HepG2 (cell line): ENCODE measurements around the gene COL9A2. TPM values are rescaled to one million over a fixed set of nuclear protein-coding genes. Genes with fewer than 3 reads are reported as not detected.
A peak's percentile ranks its signal among the peaks of the same experiment; 100 is the strongest.

ENCODE experiments used
- CBFB ChIP-seq: sonication (generic); formaldehyde crosslinking; IDR thresholded peaks from 2 replicates; pipeline ENCODE4 v1.4.0; 2020; ENCODE audit warnings: missing genetic modification reagents
- MTF2 ChIP-seq: sonication (generic); formaldehyde crosslinking; IDR thresholded peaks from 2 replicates; pipeline ENCODE4 v1.5.0; 2020; ENCODE audit warnings: missing genetic modification reagents, borderline replicate concordance
- NR2C2 ChIP-seq: sonication (generic); formaldehyde crosslinking; IDR thresholded peaks from 2 replicates; pipeline ENCODE4 v1.4.0; 2020; ENCODE audit warnings: missing genetic modification reagents, mild to moderate bottlenecking, moderate library complexity, borderline replicate concordance
- ZNF3 ChIP-seq: IDR thresholded peaks from 2 replicates; pipeline ENCODE4 v1.7.0; 2017; ENCODE audit warnings: inconsistent platforms
- ZNF337 ChIP-seq: sonication (generic); formaldehyde crosslinking; IDR thresholded peaks from 2 replicates; pipeline ENCODE4 v1.5.1; 2020; ENCODE audit warnings: missing genetic modification reagents, low read depth, mild to moderate bottlenecking, borderline replicate concordance
- ZNF407 ChIP-seq: sonication (generic); formaldehyde crosslinking; IDR thresholded peaks from one replicate; pipeline ENCODE4 v1.5.1; 2020; ENCODE audit warnings: mild to moderate bottlenecking, missing genetic modification reagents; ENCODE audit errors: not compliant biosample characterization
- polyA plus RNA-seq, 8 experiments: library from polyadenylated mRNA; depleted of rRNA in 3 of 8; stranded (reverse) in 7 of 8; unstranded in 1 of 8; fragments of >200 nt; fragmentation: Illumina TruSeq in 4 of 8; extraction: Trizol in 4 of 8; gene quantifications; 2 replicates each; pipeline versions ENCODE4 v1.2.1 to v1.2.3, GENCODE V29; 2011 to 2016; ENCODE audit warnings: low read depth in 4 of 8, missing spikeins in 1 of 8, mixed read lengths in 1 of 8; ENCODE audit not compliant: insufficient read depth in 1 of 8
- total RNA-seq, 5 experiments: library from RNA; depleted of rRNA; stranded (reverse); fragments of >200 nt; fragmentation: Illumina TruSeq; extraction: Trizol; gene quantifications; 2 replicates each; pipeline ENCODE4 v1.2.3, GENCODE V29; 2016; ENCODE audit warnings: low read depth in 1 of 5
- TF ChIP-seq, protein P1 (sequence below), 2 experiments: fragments of 450-650 bp in 1 of 2; sonication (generic) in 1 of 2; formaldehyde crosslinking in 1 of 2; IDR thresholded peaks; 2 replicates each; pipeline versions ENCODE4 v1.6.1 to v1.8.0; 2016 to 2022; ENCODE audit warnings: antibody characterized with exemption in 1 of 2, mild to moderate bottlenecking in 1 of 2, missing genetic modification reagents in 1 of 2
- TF ChIP-seq, protein P2 (sequence below): sonication (generic); formaldehyde crosslinking; IDR thresholded peaks from 2 replicates; pipeline ENCODE4 v1.4.0; 2020; ENCODE audit warnings: missing genetic modification reagents

Gene COL9A2
- total and polyA plus RNA-seq, 2 of the 13 experiments (the other 11 are each of a cell fraction or from before 2014, with no cell fraction given): 20.2 to 26.9 TPM

DNA sequence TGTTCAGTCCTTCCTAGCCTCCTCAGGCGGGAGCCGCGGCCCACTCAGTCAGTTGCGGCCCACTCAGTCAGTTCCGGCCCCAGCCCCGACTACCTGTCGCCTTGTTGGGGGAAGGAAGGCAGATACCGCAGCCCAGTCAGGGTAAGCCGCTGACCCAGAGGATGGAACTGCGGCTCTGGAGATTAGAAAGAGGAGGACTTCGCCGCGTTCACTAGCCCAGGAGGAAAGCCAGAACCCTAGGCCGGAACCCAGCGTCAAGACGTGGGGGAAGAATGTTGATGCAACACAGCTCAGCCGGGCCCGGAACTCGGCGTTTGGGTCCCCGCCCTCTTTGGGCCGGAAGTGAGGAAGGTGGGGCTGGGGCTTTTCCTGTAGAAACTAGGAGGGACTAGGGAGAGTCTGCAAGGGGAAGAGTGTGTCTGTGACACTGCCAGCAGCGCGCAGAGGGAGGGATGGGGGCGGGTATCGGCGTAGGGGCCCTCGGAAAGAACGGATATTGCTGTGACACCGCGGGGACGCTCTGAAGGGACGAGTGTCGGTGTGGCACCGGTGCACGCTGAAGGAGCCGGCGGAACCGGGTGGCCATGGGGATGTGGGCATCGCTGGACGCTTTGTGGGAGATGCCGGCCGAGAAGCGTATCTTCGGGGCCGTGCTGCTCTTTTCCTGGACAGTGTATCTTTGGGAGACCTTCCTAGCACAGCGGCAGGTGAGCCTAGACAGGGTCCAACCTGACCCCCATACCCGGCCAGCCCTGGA lies 59.2 kb downstream of the COL9A2 start, which contains the start of gene ZMPSTE24 (continued):
- peak; percentile 89 for TF ChIP-seq ZNF407
- no peak for TF ChIP-seq MTF2 (CRISPR knock-in tag)
- TF ChIP-seq, protein P1, sequence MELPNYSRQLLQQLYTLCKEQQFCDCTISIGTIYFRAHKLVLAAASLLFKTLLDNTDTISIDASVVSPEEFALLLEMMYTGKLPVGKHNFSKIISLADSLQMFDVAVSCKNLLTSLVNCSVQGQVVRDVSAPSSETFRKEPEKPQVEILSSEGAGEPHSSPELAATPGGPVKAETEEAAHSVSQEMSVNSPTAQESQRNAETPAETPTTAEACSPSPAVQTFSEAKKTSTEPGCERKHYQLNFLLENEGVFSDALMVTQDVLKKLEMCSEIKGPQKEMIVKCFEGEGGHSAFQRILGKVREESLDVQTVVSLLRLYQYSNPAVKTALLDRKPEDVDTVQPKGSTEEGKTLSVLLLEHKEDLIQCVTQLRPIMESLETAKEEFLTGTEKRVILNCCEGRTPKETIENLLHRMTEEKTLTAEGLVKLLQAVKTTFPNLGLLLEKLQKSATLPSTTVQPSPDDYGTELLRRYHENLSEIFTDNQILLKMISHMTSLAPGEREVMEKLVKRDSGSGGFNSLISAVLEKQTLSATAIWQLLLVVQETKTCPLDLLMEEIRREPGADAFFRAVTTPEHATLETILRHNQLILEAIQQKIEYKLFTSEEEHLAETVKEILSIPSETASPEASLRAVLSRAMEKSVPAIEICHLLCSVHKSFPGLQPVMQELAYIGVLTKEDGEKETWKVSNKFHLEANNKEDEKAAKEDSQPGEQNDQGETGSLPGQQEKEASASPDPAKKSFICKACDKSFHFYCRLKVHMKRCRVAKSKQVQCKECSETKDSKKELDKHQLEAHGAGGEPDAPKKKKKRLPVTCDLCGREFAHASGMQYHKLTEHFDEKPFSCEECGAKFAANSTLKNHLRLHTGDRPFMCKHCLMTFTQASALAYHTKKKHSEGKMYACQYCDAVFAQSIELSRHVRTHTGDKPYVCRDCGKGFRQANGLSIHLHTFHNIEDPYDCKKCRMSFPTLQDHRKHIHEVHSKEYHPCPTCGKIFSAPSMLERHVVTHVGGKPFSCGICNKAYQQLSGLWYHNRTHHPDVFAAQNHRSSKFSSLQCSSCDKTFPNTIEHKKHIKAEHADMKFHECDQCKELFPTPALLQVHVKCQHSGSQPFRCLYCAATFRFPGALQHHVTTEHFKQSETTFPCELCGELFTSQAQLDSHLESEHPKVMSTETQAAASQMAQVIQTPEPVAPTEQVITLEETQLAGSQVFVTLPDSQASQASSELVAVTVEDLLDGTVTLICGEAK (IDR thresholded peaks at IDR 0.05): peak; percentile 96
- TF ChIP-seq, protein P1 (CRISPR knock-in tag; IDR thresholded peaks at IDR 0.05): peak; percentile 91; the same call in 1 of the 2 replicates
- TF ChIP-seq NR2C2: peak; percentile 83
- TF ChIP-seq, protein P2, sequence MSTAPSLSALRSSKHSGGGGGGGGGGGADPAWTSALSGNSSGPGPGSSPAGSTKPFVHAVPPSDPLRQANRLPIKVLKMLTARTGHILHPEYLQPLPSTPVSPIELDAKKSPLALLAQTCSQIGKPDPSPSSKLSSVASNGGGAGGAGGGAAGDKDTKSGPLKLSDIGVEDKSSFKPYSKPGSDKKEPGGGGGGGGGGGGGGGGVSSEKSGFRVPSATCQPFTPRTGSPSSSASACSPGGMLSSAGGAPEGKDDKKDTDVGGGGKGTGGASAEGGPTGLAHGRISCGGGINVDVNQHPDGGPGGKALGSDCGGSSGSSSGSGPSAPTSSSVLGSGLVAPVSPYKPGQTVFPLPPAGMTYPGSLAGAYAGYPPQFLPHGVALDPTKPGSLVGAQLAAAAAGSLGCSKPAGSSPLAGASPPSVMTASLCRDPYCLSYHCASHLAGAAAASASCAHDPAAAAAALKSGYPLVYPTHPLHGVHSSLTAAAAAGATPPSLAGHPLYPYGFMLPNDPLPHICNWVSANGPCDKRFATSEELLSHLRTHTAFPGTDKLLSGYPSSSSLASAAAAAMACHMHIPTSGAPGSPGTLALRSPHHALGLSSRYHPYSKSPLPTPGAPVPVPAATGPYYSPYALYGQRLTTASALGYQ (CRISPR knock-in tag): peak; percentile 67; the same call in 1 of the 2 replicates
- TF ChIP-seq CBFB: peak; percentile 86
- no peak for TF ChIP-seq ZNF337 (CRISPR knock-in tag)
- 0 out of 2 replicates have a peak, but pooled peaks have one; percentile 46 for TF ChIP-seq ZNF3 (CRISPR knock-in tag)
